Vein endothelial cell (primary cell): Measurements from ENCODE around the gene DENND6B. TPM values are rescaled to one million over a fixed set of nuclear protein-coding genes. Genes with fewer than 3 reads are reported as not detected.

Experiments
- total RNA-seq: library from RNA; depleted of rRNA; stranded (reverse); fragments of >200 nt; gene quantifications from 2 replicates; pipeline ENCODE4 v1.2.3, GENCODE V29; 2012

Gene DENND6B
- total RNA-seq: 2.1 and 4.2 TPM in 2 replicates

GRCh38 chr22:50326956-50327710 lies at the start of gene DENND6B:
DENND6B (minus strand) TSS chr22:50327012; CDS start chr22:50326988, 24 bp downstream.

GRCh38 chr22:50342651-50343540 lies 16.1 kb upstream of the DENND6B start, which contains the start of gene PPP6R2:
PPP6R2 (plus strand) TSS chr22:50343327; CDS start chr22:50393909, 50,582 bp downstream.

GRCh38 chr22:50306753-50307749 lies 19.8 kb downstream of the DENND6B start, which contains the start of gene PLXNB2:
PLXNB2 (minus strand) TSS chr22:50307646; CDS start chr22:50290584, 17,062 bp downstream.

GRCh38 chr22:50269970-50270665 lies 56.7 kb downstream of the DENND6B start, which contains the start of gene MAPK11:
MAPK11 (minus strand) TSS chr22:50270380; CDS start chr22:50270292, 88 bp downstream.

GRCh38 chr22:50261615-50262459 lies 65.0 kb downstream of the DENND6B start, which contains the start of gene MAPK12:
MAPK12 (minus strand) TSS chr22:50261683; CDS start chr22:50261509, 174 bp downstream.

Other genes starting within 250 kb of the DENND6B start
- gene MLC1, start 241.6 kb downstream of the DENND6B start, total RNA-seq: not detected in 2 replicates
- gene MOV10L1, start 237.0 kb downstream of the DENND6B start, total RNA-seq: 28.6 and 46.7 TPM in 2 replicates
- 0.67 and 1.6 TPM in 2 replicates for gene PANX2, start 156.3 kb downstream of the DENND6B start, total RNA-seq
- 29.2 and 35.3 TPM in 2 replicates for gene TRABD, start 141.1 kb downstream of the DENND6B start, total RNA-seq
- gene SELENOO, start 126.0 kb downstream of the DENND6B start, total RNA-seq: 15.9 and 24.8 TPM in 2 replicates
- 29.1 and 31.0 TPM in 2 replicates for gene TUBGCP6, start 82.0 kb downstream of the DENND6B start, total RNA-seq
- gene HDAC10, start 75.7 kb downstream of the DENND6B start, total RNA-seq: 24.7 and 24.8 TPM in 2 replicates
- 73.3 and 79.7 TPM in 2 replicates for gene MAPK12, start 65.3 kb downstream of the DENND6B start, total RNA-seq
- 25.5 and 38.5 TPM in 2 replicates for gene MAPK11, start 56.6 kb downstream of the DENND6B start, total RNA-seq
- gene PLXNB2, start 19.4 kb downstream of the DENND6B start, total RNA-seq: 92.4 and 113 TPM in 2 replicates
- 59.3 and 77.4 TPM in 2 replicates for gene PPP6R2, start 16.3 kb upstream of the DENND6B start, total RNA-seq
- 50.7 and 68.9 TPM in 2 replicates for gene SBF1, start 148.0 kb upstream of the DENND6B start, total RNA-seq
- 0.48 and 0.65 TPM in 2 replicates for gene ADM2, start 154.5 kb upstream of the DENND6B start, total RNA-seq
- not detected in 2 replicates for gene MIOX, start 159.8 kb upstream of the DENND6B start, total RNA-seq
- 43.1 and 52.6 TPM in 2 replicates for gene LMF2, start 180.7 kb upstream of the DENND6B start, total RNA-seq
- gene NCAPH2, start 181.2 kb upstream of the DENND6B start, total RNA-seq: 27.8 and 31.7 TPM in 2 replicates
- 2.9 and 3.2 TPM in 2 replicates for gene SCO2, start 198.6 kb upstream of the DENND6B start, total RNA-seq
- 5.5 and 9.5 TPM in 2 replicates for gene TYMP, start 203.0 kb upstream of the DENND6B start, total RNA-seq
- gene KLHDC7B, start 218.9 kb upstream of the DENND6B start, total RNA-seq: under 0.01 TPM in 1 of 2 replicates, not detected in the other
- not detected in 2 replicates for gene SYCE3, start 235.9 kb upstream of the DENND6B start, total RNA-seq